GM23338 (cell line): Measurements from ENCODE around the gene MIS12. TPM values are rescaled to one million over a fixed set of nuclear protein-coding genes. Genes with fewer than 3 reads are reported as not detected.
A peak's percentile ranks its signal among the peaks of the same experiment; 100 is the strongest.

Experiments
- ATAC-seq: fragments of 200-7000 bp; cut with Tn5 transposase; 3 replicates; pipeline ENCODE4 v1.9.1; 2020
- DNase-seq: peaks from one replicate; pipeline ENCODE4 v3.0.0-alpha.2; 2015; ENCODE audit warnings: low spot score
- H2AFZ ChIP-seq: fragments of 200-600 bp; sonication (generic); 2 replicates; pipeline ENCODE4 v1.8.0; 2016; ENCODE audit warnings: antibody characterized with exemption, mild to moderate bottlenecking, moderate library complexity
- H3F3A ChIP-seq: fragments of 200-600 bp; sonication (generic); replicated peaks from 2 replicates; pipeline ENCODE4 v1.8.0; 2017; ENCODE audit warnings: antibody characterized with exemption, mixed run types, low read depth
- H3K27ac ChIP-seq: fragments of 200-600 bp; sonication (generic); 2 replicates; pipeline ENCODE4 v1.6.1; 2016; ENCODE audit warnings: low read depth
- H3K27me3 ChIP-seq: fragments of 200-600 bp; sonication (generic); 2 replicates; pipeline ENCODE4 v1.8.0; 2016; ENCODE audit warnings: mild to moderate bottlenecking, mixed run types, moderate library complexity; ENCODE audit not compliant: insufficient read depth
- H3K36me3 ChIP-seq: fragments of 200-600 bp; sonication (generic); 2 replicates; pipeline ENCODE4 v1.8.0; 2016; ENCODE audit warnings: mild to moderate bottlenecking; ENCODE audit not compliant: insufficient read depth
- H3K4me1 ChIP-seq: fragments of 200-600 bp; sonication (generic); 2 replicates; pipeline ENCODE4 v1.8.0; 2016; ENCODE audit warnings: mild to moderate bottlenecking, moderate library complexity; ENCODE audit not compliant: insufficient read depth
- H3K4me2 ChIP-seq: fragments of 200-600 bp; sonication (generic); 2 replicates; pipeline ENCODE4 v1.7.1; 2017; ENCODE audit warnings: mixed run types
- H3K4me3 ChIP-seq: fragments of 200-600 bp; sonication (generic); 2 replicates; pipeline ENCODE4 v1.6.1; 2016; ENCODE audit warnings: mixed run types
- H3K79me2 ChIP-seq: fragments of 200-600 bp; sonication (generic); replicated peaks from 2 replicates; pipeline ENCODE4 v1.8.0; 2017; ENCODE audit warnings: mild to moderate bottlenecking; ENCODE audit not compliant: insufficient read depth
- H3K9me2 ChIP-seq: fragments of 200-600 bp; sonication (generic); 2 replicates; pipeline ENCODE4 v1.8.0; 2017; ENCODE audit not compliant: insufficient read depth
- H4K20me1 ChIP-seq: fragments of 200-600 bp; sonication (generic); replicated peaks from 2 replicates; pipeline ENCODE4 v1.8.0; 2017; ENCODE audit warnings: mild to moderate bottlenecking; ENCODE audit not compliant: insufficient read depth
- H3K27ac Mint-ChIP-seq: 2 replicates; pipeline ENCODE4 v1.8.0; 2020; ENCODE audit warnings: inconsistent platforms, mild to moderate bottlenecking, moderate library complexity, mixed read lengths
- H3K27me3 Mint-ChIP-seq: 3 replicates; pipeline ENCODE4 v1.8.0; 2022; ENCODE audit warnings: low read depth, mild to moderate bottlenecking, moderate library complexity, mixed read lengths, inconsistent platforms; ENCODE audit not compliant: insufficient read depth, poor library complexity
- H3K36me3 Mint-ChIP-seq: 3 replicates; pipeline ENCODE4 v1.8.0; 2021; ENCODE audit warnings: low read depth, mild to moderate bottlenecking, inconsistent platforms, moderate library complexity, mixed read lengths
- H3K4me1 Mint-ChIP-seq: 3 replicates; pipeline ENCODE4 v1.8.0; 2020; ENCODE audit warnings: mild to moderate bottlenecking, inconsistent platforms, mixed read lengths
- H3K4me3 Mint-ChIP-seq: 3 replicates; pipeline ENCODE4 v1.8.0; 2021; ENCODE audit warnings: moderate library complexity, mild to moderate bottlenecking, inconsistent platforms, mixed read lengths
- H3K9me3 Mint-ChIP-seq: 3 replicates; pipeline ENCODE4 v1.8.0; 2020; ENCODE audit warnings: moderate library complexity, mild to moderate bottlenecking, inconsistent platforms, mixed read lengths
- CREB1 ChIP-seq: fragments of 250-450 bp; sonication (Bioruptor Pico); IDR thresholded peaks from 2 replicates; pipeline ENCODE4 v1.5.0; 2020; ENCODE audit warnings: low read depth, mild to moderate bottlenecking, moderate library complexity
- EZH2 ChIP-seq: fragments of 200-600 bp; sonication (generic); IDR thresholded peaks from one replicate; pipeline ENCODE4 v1.8.0; 2017; ENCODE audit warnings: antibody characterized with exemption, mild to moderate bottlenecking, low read depth; ENCODE audit not compliant: unreplicated experiment
- EZH2phosphoT487 ChIP-seq: fragments of 200-600 bp; sonication (generic); IDR thresholded peaks from one replicate; pipeline ENCODE4 v1.8.1; 2018; ENCODE audit warnings: antibody characterized with exemption; ENCODE audit not compliant: unreplicated experiment
- POLR2AphosphoS5 ChIP-seq: IDR thresholded peaks from 2 replicates; pipeline ENCODE4 v1.6.1; 2016; ENCODE audit warnings: antibody characterized with exemption, low read depth
- polyA plus RNA-seq: library from polyadenylated mRNA; unstranded; fragments of >200 nt; fragmentation: Nextera tagmentation; extraction: Ambion mirVana; gene quantifications from 2 replicates; pipeline ENCODE4 v1.2.1, GENCODE V29; 2016
- total RNA-seq: library from RNA; depleted of rRNA; stranded (reverse); fragments of >200 nt; shearing (Covaris generic); gene quantifications from 2 replicates; pipeline ENCODE4 v1.2.3, GENCODE V29; 2014
- TF ChIP-seq, protein P1 (sequence below), 2 experiments: fragments of 200-600 bp in 1 of 2; sonication (generic) in 1 of 2; conservative IDR thresholded peaks; 2 replicates each; pipeline versions ENCODE4 v1.5.1 to v1.6.1; 2016 to 2017; ENCODE audit warnings: antibody characterized with exemption in 2 of 2, low read depth in 2 of 2, mild to moderate bottlenecking in 2 of 2, moderate library complexity in 1 of 2
- TF ChIP-seq, protein P2 (sequence below): IDR thresholded peaks from 2 replicates; pipeline ENCODE4 v1.6.1; 2016; ENCODE audit warnings: antibody characterized with exemption
- TF ChIP-seq, protein P3 (sequence below): fragments of 250-450 bp; sonication (Bioruptor Pico); IDR thresholded peaks from 2 replicates; pipeline ENCODE4 v1.5.0; 2020; ENCODE audit warnings: mild to moderate bottlenecking, moderate library complexity

MIS12 gene
- total and polyA plus RNA-seq, 2 experiments from 2014 or later: 14.0 to 22.8 TPM

DNA sequence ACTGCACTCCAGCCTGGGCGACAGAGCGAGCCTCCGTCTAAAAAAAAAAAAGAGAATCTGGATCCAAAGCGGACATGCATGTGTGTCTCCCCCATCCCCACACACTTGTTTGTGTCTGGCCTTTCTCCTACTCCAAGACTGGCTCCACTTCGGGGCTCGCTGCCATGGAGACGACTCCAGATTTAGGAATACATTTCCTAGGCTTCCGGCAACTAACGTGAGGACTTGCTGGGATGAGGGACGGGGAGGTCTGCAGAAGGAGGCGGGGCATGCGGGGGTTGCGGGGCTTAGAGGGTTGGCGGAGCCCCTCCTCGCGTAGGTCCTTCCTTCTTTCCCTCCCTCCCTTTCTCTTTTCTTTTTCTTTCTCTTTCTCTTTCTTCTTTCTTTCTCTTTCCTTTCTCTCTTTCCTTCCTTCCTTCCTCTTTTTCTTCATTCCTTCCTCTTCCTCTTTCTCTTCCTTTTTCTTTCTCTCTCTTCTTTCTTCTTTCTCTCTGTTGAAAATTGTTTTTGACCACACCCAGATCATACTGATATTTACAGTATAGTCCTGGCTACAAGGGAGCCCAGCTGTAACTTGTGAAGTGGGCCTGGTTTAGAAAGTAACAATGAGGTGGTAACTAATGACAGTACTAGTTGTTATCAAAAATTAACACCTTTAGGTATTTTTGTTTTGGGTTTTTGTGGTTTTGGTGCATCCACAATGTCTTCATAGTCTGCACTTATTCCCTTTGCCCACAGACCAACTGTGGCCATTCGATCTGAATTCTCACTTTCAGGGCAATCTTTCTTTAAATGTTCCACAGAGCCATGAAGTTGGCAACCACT lies 25.2 kb downstream of the MIS12 start:
- Mint-ChIP-seq H3K27me3 (peaks cover 3% of the 10 kb centered on the region), H3K36me3 (no peaks in the 10 kb centered on the region), H3K4me1 (peaks cover 7% of the 10 kb centered on the region), H3K9me3 (no peaks in the 10 kb centered on the region), H3K4me3 (peak overlapping the region; percentile 46), H3K27ac (no peak overlapping the region)
- ATAC-seq: peak; percentile 90
- Histone ChIP-seq H4K20me1 (no peaks in the 10 kb centered on the region), H3K36me3 (no peaks in the 10 kb centered on the region), H3K4me1 (peaks cover 4% of the 10 kb centered on the region), H3K27ac (no peak overlapping the region), H3K4me3 (peak overlapping the region; percentile 44), H3K9me2 (0 out of 2 replicates have a peak, but pooled peaks cover 3% of the 10 kb centered on the region), H3F3A (no peaks in the 10 kb centered on the region), H3K4me2 (peak overlapping the region; percentile 70; the same call in 1 of the 2 replicates), H3K27me3 (no peaks in the 10 kb centered on the region), H3K79me2 (no peaks in the 10 kb centered on the region), H2AFZ (peak overlapping the region; percentile 95)
- peak; percentile 83 for DNase-seq
- TF ChIP-seq, protein P1, sequence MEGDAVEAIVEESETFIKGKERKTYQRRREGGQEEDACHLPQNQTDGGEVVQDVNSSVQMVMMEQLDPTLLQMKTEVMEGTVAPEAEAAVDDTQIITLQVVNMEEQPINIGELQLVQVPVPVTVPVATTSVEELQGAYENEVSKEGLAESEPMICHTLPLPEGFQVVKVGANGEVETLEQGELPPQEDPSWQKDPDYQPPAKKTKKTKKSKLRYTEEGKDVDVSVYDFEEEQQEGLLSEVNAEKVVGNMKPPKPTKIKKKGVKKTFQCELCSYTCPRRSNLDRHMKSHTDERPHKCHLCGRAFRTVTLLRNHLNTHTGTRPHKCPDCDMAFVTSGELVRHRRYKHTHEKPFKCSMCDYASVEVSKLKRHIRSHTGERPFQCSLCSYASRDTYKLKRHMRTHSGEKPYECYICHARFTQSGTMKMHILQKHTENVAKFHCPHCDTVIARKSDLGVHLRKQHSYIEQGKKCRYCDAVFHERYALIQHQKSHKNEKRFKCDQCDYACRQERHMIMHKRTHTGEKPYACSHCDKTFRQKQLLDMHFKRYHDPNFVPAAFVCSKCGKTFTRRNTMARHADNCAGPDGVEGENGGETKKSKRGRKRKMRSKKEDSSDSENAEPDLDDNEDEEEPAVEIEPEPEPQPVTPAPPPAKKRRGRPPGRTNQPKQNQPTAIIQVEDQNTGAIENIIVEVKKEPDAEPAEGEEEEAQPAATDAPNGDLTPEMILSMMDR (conservative IDR thresholded peaks at IDR 0.05; ENCODE audit: low read depth in 2 of 2): no peak
- TF ChIP-seq POLR2AphosphoS5 (peak; percentile 42; the same call in 1 of the 2 replicates), CREB1 (CRISPR knock-in tag) (no peak), EZH2 (no peak), EZH2phosphoT487 (no peak)
- TF ChIP-seq, protein P2, sequence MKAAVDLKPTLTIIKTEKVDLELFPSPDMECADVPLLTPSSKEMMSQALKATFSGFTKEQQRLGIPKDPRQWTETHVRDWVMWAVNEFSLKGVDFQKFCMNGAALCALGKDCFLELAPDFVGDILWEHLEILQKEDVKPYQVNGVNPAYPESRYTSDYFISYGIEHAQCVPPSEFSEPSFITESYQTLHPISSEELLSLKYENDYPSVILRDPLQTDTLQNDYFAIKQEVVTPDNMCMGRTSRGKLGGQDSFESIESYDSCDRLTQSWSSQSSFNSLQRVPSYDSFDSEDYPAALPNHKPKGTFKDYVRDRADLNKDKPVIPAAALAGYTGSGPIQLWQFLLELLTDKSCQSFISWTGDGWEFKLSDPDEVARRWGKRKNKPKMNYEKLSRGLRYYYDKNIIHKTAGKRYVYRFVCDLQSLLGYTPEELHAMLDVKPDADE: no peak
- TF ChIP-seq, protein P3, sequence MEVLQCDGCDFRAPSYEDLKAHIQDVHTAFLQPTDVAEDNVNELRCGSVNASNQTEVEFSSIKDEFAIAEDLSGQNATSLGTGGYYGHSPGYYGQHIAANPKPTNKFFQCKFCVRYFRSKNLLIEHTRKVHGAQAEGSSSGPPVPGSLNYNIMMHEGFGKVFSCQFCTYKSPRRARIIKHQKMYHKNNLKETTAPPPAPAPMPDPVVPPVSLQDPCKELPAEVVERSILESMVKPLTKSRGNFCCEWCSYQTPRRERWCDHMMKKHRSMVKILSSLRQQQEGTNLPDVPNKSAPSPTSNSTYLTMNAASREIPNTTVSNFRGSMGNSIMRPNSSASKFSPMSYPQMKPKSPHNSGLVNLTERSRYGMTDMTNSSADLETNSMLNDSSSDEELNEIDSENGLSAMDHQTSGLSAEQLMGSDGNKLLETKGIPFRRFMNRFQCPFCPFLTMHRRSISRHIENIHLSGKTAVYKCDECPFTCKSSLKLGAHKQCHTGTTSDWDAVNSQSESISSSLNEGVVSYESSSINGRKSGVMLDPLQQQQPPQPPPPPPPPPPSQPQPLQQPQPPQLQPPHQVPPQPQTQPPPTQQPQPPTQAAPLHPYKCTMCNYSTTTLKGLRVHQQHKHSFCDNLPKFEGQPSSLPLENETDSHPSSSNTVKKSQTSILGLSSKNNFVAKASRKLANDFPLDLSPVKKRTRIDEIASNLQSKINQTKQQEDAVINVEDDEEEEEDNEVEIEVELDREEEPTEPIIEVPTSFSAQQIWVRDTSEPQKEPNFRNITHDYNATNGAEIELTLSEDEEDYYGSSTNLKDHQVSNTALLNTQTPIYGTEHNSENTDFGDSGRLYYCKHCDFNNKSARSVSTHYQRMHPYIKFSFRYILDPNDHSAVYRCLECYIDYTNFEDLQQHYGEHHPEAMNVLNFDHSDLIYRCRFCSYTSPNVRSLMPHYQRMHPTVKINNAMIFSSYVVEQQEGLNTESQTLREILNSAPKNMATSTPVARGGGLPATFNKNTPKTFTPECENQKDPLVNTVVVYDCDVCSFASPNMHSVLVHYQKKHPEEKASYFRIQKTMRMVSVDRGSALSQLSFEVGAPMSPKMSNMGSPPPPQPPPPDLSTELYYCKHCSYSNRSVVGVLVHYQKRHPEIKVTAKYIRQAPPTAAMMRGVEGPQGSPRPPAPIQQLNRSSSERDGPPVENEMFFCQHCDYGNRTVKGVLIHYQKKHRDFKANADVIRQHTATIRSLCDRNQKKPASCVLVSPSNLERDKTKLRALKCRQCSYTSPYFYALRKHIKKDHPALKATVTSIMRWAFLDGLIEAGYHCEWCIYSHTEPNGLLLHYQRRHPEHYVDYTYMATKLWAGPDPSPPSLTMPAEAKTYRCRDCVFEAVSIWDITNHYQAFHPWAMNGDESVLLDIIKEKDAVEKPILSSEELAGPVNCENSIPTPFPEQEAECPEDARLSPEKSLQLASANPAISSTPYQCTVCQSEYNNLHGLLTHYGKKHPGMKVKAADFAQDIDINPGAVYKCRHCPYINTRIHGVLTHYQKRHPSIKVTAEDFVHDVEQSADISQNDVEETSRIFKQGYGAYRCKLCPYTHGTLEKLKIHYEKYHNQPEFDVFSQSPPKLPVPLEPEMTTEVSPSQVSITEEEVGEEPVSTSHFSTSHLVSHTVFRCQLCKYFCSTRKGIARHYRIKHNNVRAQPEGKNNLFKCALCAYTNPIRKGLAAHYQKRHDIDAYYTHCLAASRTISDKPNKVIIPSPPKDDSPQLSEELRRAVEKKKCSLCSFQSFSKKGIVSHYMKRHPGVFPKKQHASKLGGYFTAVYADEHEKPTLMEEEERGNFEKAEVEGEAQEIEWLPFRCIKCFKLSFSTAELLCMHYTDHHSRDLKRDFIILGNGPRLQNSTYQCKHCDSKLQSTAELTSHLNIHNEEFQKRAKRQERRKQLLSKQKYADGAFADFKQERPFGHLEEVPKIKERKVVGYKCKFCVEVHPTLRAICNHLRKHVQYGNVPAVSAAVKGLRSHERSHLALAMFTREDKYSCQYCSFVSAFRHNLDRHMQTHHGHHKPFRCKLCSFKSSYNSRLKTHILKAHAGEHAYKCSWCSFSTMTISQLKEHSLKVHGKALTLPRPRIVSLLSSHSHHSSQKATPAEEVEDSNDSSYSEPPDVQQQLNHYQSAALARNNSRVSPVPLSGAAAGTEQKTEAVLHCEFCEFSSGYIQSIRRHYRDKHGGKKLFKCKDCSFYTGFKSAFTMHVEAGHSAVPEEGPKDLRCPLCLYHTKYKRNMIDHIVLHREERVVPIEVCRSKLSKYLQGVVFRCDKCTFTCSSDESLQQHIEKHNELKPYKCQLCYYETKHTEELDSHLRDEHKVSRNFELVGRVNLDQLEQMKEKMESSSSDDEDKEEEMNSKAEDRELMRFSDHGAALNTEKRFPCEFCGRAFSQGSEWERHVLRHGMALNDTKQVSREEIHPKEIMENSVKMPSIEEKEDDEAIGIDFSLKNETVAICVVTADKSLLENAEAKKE (CRISPR knock-in tag): no peak
